OCI-LY7 (cell line): ENCODE measurements around the gene CBR3.

Source experiments
- CTCF ChIP-seq: fragments of 200-600 bp; sonication (generic); conservative IDR thresholded peaks from 2 replicates; pipeline ENCODE4 v1.5.1; 2014; ENCODE audit warnings: mild to moderate bottlenecking, antibody characterized with exemption, low read length, moderate library complexity, mixed read lengths
- EZH2phosphoT487 ChIP-seq: fragments of 200-600 bp; sonication (generic); IDR thresholded peaks from 2 replicates; pipeline ENCODE4 v1.6.1; 2018; ENCODE audit warnings: low read depth, borderline replicate concordance, mild to moderate bottlenecking, mixed run types, antibody characterized with exemption, low read length, moderate library complexity, mixed read lengths

GRCh38 chr21:36169470-36170128 lies 34.7 kb downstream of the CBR3 start:
- TF ChIP-seq CTCF, result no peak; the same call in 1 of the 2 replicates
- no peak for TF ChIP-seq EZH2phosphoT487
